HepG2 (cell line): ENCODE data around the gene MS4A10.

Experiments
- DRAP1 ChIP-seq: IDR thresholded peaks from 2 replicates; pipeline ENCODE4 v1.6.1; 2016; ENCODE audit warnings: missing genetic modification reagents, missing compliant biosample characterization
- EP300 ChIP-seq, 3 experiments: sonication (generic) in 1 of 3; formaldehyde crosslinking in 1 of 3; IDR thresholded peaks; 2 replicates each; pipeline versions ENCODE4 v1.5.1 to v1.6.1; 2011 to 2020; ENCODE audit warnings: low read depth in 2 of 3, low read length in 2 of 3, borderline replicate concordance in 1 of 3, improper control_type of control experiment in 1 of 3, mild to moderate bottlenecking in 1 of 3, missing genetic modification reagents in 1 of 3, moderate library complexity in 1 of 3
- KDM1A ChIP-seq: IDR thresholded peaks from 2 replicates; pipeline ENCODE4 v1.6.1; 2016; ENCODE audit warnings: missing compliant biosample characterization
- MTA1 ChIP-seq: sonication (generic); formaldehyde crosslinking; IDR thresholded peaks from 2 replicates; pipeline ENCODE4 v1.4.0; 2020; ENCODE audit warnings: missing genetic modification reagents, mild to moderate bottlenecking, borderline replicate concordance
- NR2F6 ChIP-seq, 2 experiments: IDR thresholded peaks; 2 replicates each; pipeline ENCODE4 v1.6.1; 2016; ENCODE audit warnings: antibody characterized with exemption in 1 of 2, mild to moderate bottlenecking in 1 of 2
- SATB2 ChIP-seq: sonication (generic); formaldehyde crosslinking; IDR thresholded peaks from 2 replicates; pipeline ENCODE4 v1.5.0; 2020; ENCODE audit warnings: missing genetic modification reagents
- SP1 ChIP-seq, 2 experiments: fragments of 450-650 bp in 1 of 2; sonication (generic) in 1 of 2; formaldehyde crosslinking in 1 of 2; IDR thresholded peaks; 2 replicates each; pipeline versions ENCODE4 v1.4.0 to v1.6.1; 2016 to 2020; ENCODE audit warnings: missing genetic modification reagents in 1 of 2
- ZKSCAN8 ChIP-seq: IDR thresholded peaks from 2 replicates; pipeline ENCODE4 v1.6.1; 2016; ENCODE audit warnings: borderline replicate concordance, missing genetic modification reagents, missing compliant biosample characterization
- ZNF329 ChIP-seq: sonication (generic); formaldehyde crosslinking; IDR thresholded peaks from 2 replicates; pipeline ENCODE4 v1.9.0; 2021; ENCODE audit warnings: low read depth, mild to moderate bottlenecking, missing genetic modification reagents
- TF ChIP-seq, protein P1 (sequence below): IDR thresholded peaks from 2 replicates; pipeline ENCODE4 v1.6.1; 2016; ENCODE audit warnings: low read depth, borderline replicate concordance
- TF ChIP-seq, protein P2 (sequence below): sonication (generic); formaldehyde crosslinking; IDR thresholded peaks from 2 replicates; pipeline ENCODE4 v1.5.0; 2020; ENCODE audit warnings: mild to moderate bottlenecking, missing genetic modification reagents, moderate library complexity

DNA sequence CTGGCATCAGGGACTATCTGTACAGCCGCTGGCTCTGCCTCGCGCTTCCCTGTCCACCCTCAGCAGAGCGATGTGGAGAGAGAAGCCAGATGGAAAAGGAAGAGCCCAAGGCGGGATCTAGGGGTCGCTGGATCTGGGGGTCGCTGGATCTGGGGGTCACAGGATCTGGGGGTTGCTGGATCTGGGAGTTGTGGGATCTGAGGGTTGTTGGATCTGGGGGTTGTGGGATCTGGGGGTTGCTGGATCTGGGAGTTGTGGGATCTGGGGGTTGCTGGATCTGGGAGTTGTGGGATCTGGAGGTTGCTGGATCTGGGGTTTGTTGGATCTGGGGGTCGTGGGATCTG lies 2.0 kb upstream of the MS4A10 start:
- TF ChIP-seq EP300 (IDR thresholded peaks at IDR 0.05; ENCODE audit: low read depth in 2 of 2, low read length in 2 of 2) (no peak), EP300 (CRISPR knock-in tag; IDR thresholded peaks at IDR 0.05; ENCODE audit: borderline replicate concordance) (no peak), SATB2 (CRISPR knock-in tag) (no peak), NR2F6 (IDR thresholded peaks at IDR 0.05) (no peak), NR2F6 (CRISPR knock-in tag; IDR thresholded peaks at IDR 0.05) (no peak), SP1 (IDR thresholded peaks at IDR 0.05) (no peak), SP1 (CRISPR knock-in tag; IDR thresholded peaks at IDR 0.05) (no peak), ZNF329 (no peak), ZKSCAN8 (CRISPR knock-in tag) (no peak), MTA1 (no peak), KDM1A (CRISPR knock-in tag) (no peak), DRAP1 (CRISPR knock-in tag) (no peak)
- TF ChIP-seq, protein P1, sequence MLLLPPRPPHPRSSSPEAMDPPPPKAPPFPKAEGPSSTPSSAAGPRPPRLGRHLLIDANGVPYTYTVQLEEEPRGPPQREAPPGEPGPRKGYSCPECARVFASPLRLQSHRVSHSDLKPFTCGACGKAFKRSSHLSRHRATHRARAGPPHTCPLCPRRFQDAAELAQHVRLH (CRISPR knock-in tag), result no peak
- TF ChIP-seq, protein P2, sequence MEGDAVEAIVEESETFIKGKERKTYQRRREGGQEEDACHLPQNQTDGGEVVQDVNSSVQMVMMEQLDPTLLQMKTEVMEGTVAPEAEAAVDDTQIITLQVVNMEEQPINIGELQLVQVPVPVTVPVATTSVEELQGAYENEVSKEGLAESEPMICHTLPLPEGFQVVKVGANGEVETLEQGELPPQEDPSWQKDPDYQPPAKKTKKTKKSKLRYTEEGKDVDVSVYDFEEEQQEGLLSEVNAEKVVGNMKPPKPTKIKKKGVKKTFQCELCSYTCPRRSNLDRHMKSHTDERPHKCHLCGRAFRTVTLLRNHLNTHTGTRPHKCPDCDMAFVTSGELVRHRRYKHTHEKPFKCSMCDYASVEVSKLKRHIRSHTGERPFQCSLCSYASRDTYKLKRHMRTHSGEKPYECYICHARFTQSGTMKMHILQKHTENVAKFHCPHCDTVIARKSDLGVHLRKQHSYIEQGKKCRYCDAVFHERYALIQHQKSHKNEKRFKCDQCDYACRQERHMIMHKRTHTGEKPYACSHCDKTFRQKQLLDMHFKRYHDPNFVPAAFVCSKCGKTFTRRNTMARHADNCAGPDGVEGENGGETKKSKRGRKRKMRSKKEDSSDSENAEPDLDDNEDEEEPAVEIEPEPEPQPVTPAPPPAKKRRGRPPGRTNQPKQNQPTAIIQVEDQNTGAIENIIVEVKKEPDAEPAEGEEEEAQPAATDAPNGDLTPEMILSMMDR (CRISPR knock-in tag), result no peak
